Measurements from ENCODE around the gene CROCC.
"Not testable (repeated sequence)": the region's sequence is repeated elsewhere in the genome, so short reads cannot be mapped to it uniquely, and the experiment has no call there.

DNA sequence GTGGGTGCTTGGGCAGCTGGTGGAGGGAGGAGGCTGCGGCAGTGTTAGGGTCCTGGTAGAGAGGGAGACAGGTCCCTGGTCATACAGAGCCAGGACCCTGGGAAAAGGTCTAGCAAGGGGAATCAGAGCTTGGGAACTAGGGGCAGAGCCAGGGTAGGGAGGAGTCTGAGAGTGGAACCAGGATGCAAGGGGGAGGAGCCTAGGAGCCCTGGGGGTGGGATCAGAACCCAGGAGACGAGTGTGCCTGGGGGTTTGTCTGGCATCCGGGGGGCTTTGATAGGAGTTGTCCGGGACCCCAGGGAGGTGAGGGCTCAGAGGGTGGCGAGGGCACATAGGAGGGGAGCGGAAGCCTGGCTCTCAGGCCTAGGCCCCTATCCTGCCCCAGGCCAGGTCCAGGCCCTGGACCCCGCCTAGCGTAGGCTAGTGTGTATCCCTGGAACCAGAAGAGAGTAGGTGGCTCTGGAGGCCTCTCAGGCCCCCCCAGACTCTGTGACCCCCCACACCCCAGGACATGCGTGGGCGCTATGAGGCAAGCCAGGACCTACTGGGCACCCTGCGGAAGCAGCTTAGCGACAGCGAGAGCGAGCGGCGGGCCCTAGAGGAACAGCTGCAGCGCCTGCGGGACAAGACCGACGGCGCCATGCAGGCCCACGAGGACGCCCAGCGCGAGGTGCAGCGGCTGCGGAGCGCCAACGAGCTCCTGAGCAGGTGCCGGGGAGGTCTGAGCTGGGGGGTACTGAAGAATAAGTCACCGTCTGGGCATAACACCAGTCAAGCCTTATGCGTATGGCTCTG is 17.9 kb downstream of the CROCC start:
- TF ChIP-seq, protein P1, sequence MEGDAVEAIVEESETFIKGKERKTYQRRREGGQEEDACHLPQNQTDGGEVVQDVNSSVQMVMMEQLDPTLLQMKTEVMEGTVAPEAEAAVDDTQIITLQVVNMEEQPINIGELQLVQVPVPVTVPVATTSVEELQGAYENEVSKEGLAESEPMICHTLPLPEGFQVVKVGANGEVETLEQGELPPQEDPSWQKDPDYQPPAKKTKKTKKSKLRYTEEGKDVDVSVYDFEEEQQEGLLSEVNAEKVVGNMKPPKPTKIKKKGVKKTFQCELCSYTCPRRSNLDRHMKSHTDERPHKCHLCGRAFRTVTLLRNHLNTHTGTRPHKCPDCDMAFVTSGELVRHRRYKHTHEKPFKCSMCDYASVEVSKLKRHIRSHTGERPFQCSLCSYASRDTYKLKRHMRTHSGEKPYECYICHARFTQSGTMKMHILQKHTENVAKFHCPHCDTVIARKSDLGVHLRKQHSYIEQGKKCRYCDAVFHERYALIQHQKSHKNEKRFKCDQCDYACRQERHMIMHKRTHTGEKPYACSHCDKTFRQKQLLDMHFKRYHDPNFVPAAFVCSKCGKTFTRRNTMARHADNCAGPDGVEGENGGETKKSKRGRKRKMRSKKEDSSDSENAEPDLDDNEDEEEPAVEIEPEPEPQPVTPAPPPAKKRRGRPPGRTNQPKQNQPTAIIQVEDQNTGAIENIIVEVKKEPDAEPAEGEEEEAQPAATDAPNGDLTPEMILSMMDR (IDR thresholded peaks at IDR 0.05) = not testable (repeated sequence)
- TF ChIP-seq, protein P2, sequence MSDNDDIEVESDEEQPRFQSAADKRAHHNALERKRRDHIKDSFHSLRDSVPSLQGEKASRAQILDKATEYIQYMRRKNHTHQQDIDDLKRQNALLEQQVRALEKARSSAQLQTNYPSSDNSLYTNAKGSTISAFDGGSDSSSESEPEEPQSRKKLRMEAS (IDR thresholded peaks at IDR 0.05; ENCODE audit: low read depth) = not testable (repeated sequence)
- TF ChIP-seq CHD2 (IDR thresholded peaks at IDR 0.05; ENCODE audit: low read length, partially characterized antibody); EZH2phosphoT487 (IDR thresholded peaks at IDR 0.05; ENCODE audit: borderline replicate concordance, low read depth); MXI1 (IDR thresholded peaks at IDR 0.05; ENCODE audit: low read depth, low read length); FOXM1 (IDR thresholded peaks at IDR 0.05; ENCODE audit: low read depth); RCOR1 (IDR thresholded peaks at IDR 0.05; ENCODE audit: low read length); YY1 (IDR thresholded peaks at IDR 0.05; ENCODE audit: low read depth); FOXJ3 (CRISPR knock-in tag; IDR thresholded peaks at IDR 0.05); POLR2AphosphoS5 (IDR thresholded peaks at IDR 0.05; ENCODE audit: low read depth, low read length); JUND (IDR thresholded peaks at IDR 0.05): not testable (repeated sequence)
- TF ChIP-seq, protein P3, sequence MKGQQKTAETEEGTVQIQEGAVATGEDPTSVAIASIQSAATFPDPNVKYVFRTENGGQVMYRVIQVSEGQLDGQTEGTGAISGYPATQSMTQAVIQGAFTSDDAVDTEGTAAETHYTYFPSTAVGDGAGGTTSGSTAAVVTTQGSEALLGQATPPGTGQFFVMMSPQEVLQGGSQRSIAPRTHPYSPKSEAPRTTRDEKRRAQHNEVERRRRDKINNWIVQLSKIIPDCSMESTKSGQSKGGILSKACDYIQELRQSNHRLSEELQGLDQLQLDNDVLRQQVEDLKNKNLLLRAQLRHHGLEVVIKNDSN (IDR thresholded peaks at IDR 0.05; ENCODE audit: borderline replicate concordance, low read depth) = not testable (repeated sequence)
- TF ChIP-seq, protein P4, sequence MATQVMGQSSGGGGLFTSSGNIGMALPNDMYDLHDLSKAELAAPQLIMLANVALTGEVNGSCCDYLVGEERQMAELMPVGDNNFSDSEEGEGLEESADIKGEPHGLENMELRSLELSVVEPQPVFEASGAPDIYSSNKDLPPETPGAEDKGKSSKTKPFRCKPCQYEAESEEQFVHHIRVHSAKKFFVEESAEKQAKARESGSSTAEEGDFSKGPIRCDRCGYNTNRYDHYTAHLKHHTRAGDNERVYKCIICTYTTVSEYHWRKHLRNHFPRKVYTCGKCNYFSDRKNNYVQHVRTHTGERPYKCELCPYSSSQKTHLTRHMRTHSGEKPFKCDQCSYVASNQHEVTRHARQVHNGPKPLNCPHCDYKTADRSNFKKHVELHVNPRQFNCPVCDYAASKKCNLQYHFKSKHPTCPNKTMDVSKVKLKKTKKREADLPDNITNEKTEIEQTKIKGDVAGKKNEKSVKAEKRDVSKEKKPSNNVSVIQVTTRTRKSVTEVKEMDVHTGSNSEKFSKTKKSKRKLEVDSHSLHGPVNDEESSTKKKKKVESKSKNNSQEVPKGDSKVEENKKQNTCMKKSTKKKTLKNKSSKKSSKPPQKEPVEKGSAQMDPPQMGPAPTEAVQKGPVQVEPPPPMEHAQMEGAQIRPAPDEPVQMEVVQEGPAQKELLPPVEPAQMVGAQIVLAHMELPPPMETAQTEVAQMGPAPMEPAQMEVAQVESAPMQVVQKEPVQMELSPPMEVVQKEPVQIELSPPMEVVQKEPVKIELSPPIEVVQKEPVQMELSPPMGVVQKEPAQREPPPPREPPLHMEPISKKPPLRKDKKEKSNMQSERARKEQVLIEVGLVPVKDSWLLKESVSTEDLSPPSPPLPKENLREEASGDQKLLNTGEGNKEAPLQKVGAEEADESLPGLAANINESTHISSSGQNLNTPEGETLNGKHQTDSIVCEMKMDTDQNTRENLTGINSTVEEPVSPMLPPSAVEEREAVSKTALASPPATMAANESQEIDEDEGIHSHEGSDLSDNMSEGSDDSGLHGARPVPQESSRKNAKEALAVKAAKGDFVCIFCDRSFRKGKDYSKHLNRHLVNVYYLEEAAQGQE (IDR thresholded peaks at IDR 0.05; ENCODE audit: low read depth, low read length) = not testable (repeated sequence)
